Panc1 (cell line): ENCODE results near the gene JPH2. TPM values are rescaled to one million over a fixed set of nuclear protein-coding genes. Genes with fewer than 3 reads are reported as not detected.

Experiments
- ATAC-seq: fragments of 200-7000 bp; cut with Tn5 transposase; 2 replicates; pipeline ENCODE4 v1.9.1; 2020; ENCODE audit warnings: mild to moderate bottlenecking, moderate library complexity
- BruUV-seq: library from RNA; stranded (reverse); fragments of 400-500 nt; replicated peaks from 2 replicates; lab custom pipeline; 2021; lab: Mats Ljungman, UMichigan
- CTCF ChIA-PET: fragments of 300-600 bp; sonication (Branson Sonifier 250); formaldehyde crosslinking; loops from one replicate; lab custom pipeline; 2022; ENCODE audit warnings: antibody characterized with exemption; lab: Charles Lee
- POLR2A ChIA-PET: fragments of 300-600 bp; sonication (Branson Sonifier 250); formaldehyde crosslinking; loops from one replicate; lab custom pipeline; 2022; ENCODE audit warnings: antibody characterized with exemption; lab: Charles Lee
- DNase-seq: peaks from one replicate; pipeline ENCODE4 v3.0.0-alpha.2; 2010; ENCODE audit warnings: low read depth, low spot score
- H3K27ac ChIP-seq: 2 replicates; pipeline ENCODE4 v1.5.1; 2011; ENCODE audit warnings: mild to moderate bottlenecking, low read length, inconsistent platforms
- H3K27me3 ChIP-seq: fragments of 200-500 bp; sonication (Bioruptor generic); 2 replicates; pipeline ENCODE4 v1.6.0; 2014; ENCODE audit warnings: low read length, inconsistent platforms; ENCODE audit not compliant: control insufficient read depth, insufficient read depth
- H3K36me3 ChIP-seq: fragments of 200-500 bp; sonication (Bioruptor generic); 2 replicates; pipeline ENCODE4 v1.5.1; 2014; ENCODE audit warnings: inconsistent platforms, mild to moderate bottlenecking, low read length, moderate library complexity; ENCODE audit not compliant: control insufficient read depth, insufficient read depth
- H3K4me1 ChIP-seq: 2 replicates; pipeline ENCODE4 v1.5.1; 2011; ENCODE audit warnings: inconsistent platforms, mild to moderate bottlenecking, low read length, moderate library complexity; ENCODE audit not compliant: control insufficient read depth, insufficient read depth
- H3K4me3 ChIP-seq, 2 experiments: 2 replicates each; pipeline ENCODE4 v1.5.1; 2011 to 2012; ENCODE audit warnings: low read depth in 2 of 2, low read length in 2 of 2, mild to moderate bottlenecking in 2 of 2, inconsistent platforms in 1 of 2, moderate library complexity in 1 of 2
- H3K9me3 ChIP-seq: fragments of 200-500 bp; sonication (Bioruptor generic); 2 replicates; pipeline ENCODE4 v1.5.1; 2014; ENCODE audit warnings: low read depth, mild to moderate bottlenecking, inconsistent platforms, low read length, moderate library complexity; ENCODE audit not compliant: control insufficient read depth, insufficient read depth
- POLR2AphosphoS5 ChIP-seq: IDR thresholded peaks from 2 replicates; pipeline ENCODE4 v1.6.1; 2012; ENCODE audit warnings: mild to moderate bottlenecking, low read depth, low read length, moderate library complexity
- SIN3A ChIP-seq: IDR thresholded peaks from 2 replicates; pipeline ENCODE4 v1.6.1; 2012; ENCODE audit warnings: low read depth, mild to moderate bottlenecking, low read length, moderate library complexity, borderline replicate concordance; ENCODE audit not compliant: insufficient read depth
- TCF7L2 ChIP-seq: IDR thresholded peaks from 2 replicates; pipeline ENCODE4 v1.6.1; 2011; ENCODE audit warnings: mild to moderate bottlenecking, low read depth, low read length, inconsistent platforms
- in situ Hi-C: cut with HindIII; loops from 2 replicates; pipeline ENCODE4 v1.10.0; 2016; ENCODE audit warnings: low sequenced_read_pairs, low pct_unique_long_range_greater_than_20kb
- intact Hi-C: fragments of 100-400 bp; cut with micrococcal nuclease; formaldehyde crosslinking; loops from one replicate; pipeline ENCODE4 v1.10.0; 2022; ENCODE audit not compliant: unreplicated experiment
- total RNA-seq: library from RNA; stranded (reverse); gene quantifications from one replicate; pipeline ENCODE4 v1.2.1, GENCODE V29; 2021; ENCODE audit not compliant: unreplicated experiment
- TF ChIP-seq, protein P1 (sequence below), 2 experiments: IDR thresholded peaks; 2 replicates each; pipeline ENCODE4 v1.6.1; 2011 to 2012; ENCODE audit warnings: low read depth in 2 of 2, control low read depth in 1 of 2, low read length in 1 of 2, mild to moderate bottlenecking in 1 of 2, moderate library complexity in 1 of 2; ENCODE audit not compliant: insufficient read depth in 1 of 2
- TF ChIP-seq, protein P2 (sequence below): fragments of 450-650 bp; IDR thresholded peaks from 2 replicates; pipeline ENCODE4 v1.5.1; 2017; ENCODE audit warnings: mild to moderate bottlenecking

The JPH2 gene
- total RNA-seq, 1 experiment from 2014 or later: 0.49 TPM

GRCh38 chr20:44142413-44142812, 44.6 kb downstream of the JPH2 start:
- in situ Hi-C loops: no loop called here
- no TSS peak for BruUV-seq

DNA sequence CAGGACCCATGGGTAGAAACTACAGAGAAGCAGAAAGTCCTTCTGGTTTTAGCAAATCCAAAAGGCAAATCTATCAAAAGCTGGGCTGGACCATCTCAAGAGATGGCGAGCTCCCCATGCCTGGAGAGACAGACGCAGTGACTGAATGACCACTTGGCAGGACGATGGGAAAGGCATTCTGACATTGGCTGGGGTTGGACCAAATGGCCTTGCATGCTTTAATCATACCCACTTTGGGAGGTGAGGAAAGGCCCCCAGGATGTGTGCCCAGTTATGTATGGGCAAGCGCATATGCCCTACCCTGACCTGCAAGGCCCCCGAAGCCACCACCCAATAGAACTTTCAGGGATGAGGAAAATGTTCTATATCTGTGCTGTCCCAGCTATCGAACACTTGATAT, 45.1 kb downstream of the JPH2 start:
- DNase-seq (no peak), ATAC-seq (no peak)
- H3K27ac ChIP-seq: no peak overlapping the region
- in situ Hi-C loops (no loop called here), intact Hi-C loops (no loop called here)
- H3K27me3 ChIP-seq: no peaks in the 10 kb centered on the region; the same call in 1 of the 2 replicates
- no peaks in the 10 kb centered on the region for H3K9me3 ChIP-seq
- ChIA-PET CTCF (no interaction called here), POLR2A (no interaction called here)
- BruUV-seq: no TSS peak
- H3K4me1 ChIP-seq: no peaks in the 10 kb centered on the region
- TF ChIP-seq, protein P1, sequence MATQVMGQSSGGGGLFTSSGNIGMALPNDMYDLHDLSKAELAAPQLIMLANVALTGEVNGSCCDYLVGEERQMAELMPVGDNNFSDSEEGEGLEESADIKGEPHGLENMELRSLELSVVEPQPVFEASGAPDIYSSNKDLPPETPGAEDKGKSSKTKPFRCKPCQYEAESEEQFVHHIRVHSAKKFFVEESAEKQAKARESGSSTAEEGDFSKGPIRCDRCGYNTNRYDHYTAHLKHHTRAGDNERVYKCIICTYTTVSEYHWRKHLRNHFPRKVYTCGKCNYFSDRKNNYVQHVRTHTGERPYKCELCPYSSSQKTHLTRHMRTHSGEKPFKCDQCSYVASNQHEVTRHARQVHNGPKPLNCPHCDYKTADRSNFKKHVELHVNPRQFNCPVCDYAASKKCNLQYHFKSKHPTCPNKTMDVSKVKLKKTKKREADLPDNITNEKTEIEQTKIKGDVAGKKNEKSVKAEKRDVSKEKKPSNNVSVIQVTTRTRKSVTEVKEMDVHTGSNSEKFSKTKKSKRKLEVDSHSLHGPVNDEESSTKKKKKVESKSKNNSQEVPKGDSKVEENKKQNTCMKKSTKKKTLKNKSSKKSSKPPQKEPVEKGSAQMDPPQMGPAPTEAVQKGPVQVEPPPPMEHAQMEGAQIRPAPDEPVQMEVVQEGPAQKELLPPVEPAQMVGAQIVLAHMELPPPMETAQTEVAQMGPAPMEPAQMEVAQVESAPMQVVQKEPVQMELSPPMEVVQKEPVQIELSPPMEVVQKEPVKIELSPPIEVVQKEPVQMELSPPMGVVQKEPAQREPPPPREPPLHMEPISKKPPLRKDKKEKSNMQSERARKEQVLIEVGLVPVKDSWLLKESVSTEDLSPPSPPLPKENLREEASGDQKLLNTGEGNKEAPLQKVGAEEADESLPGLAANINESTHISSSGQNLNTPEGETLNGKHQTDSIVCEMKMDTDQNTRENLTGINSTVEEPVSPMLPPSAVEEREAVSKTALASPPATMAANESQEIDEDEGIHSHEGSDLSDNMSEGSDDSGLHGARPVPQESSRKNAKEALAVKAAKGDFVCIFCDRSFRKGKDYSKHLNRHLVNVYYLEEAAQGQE (IDR thresholded peaks at IDR 0.05; ENCODE audit: insufficient read depth in 1 of 2, low read depth in 2 of 2, low read length in 1 of 2): no peak
- TF ChIP-seq TCF7L2 (no peak), POLR2AphosphoS5 (no peak), SIN3A (no peak)
- TF ChIP-seq, protein P2, sequence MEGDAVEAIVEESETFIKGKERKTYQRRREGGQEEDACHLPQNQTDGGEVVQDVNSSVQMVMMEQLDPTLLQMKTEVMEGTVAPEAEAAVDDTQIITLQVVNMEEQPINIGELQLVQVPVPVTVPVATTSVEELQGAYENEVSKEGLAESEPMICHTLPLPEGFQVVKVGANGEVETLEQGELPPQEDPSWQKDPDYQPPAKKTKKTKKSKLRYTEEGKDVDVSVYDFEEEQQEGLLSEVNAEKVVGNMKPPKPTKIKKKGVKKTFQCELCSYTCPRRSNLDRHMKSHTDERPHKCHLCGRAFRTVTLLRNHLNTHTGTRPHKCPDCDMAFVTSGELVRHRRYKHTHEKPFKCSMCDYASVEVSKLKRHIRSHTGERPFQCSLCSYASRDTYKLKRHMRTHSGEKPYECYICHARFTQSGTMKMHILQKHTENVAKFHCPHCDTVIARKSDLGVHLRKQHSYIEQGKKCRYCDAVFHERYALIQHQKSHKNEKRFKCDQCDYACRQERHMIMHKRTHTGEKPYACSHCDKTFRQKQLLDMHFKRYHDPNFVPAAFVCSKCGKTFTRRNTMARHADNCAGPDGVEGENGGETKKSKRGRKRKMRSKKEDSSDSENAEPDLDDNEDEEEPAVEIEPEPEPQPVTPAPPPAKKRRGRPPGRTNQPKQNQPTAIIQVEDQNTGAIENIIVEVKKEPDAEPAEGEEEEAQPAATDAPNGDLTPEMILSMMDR: no peak
- H3K4me3 ChIP-seq: no peak overlapping the region
- H3K36me3 ChIP-seq: no peaks in the 10 kb centered on the region

More at GRCh38 chr20:44142413-44142812, 44.6 kb downstream of the JPH2 start:
- H3K4me3 ChIP-seq: no peak overlapping the region
- H3K27me3 ChIP-seq: no peaks in the 10 kb centered on the region; the same call in 1 of the 2 replicates
- intact Hi-C loops: no loop called here
- ChIA-PET POLR2A (no interaction called here), CTCF (no interaction called here)
- no peak for DNase-seq
- TF ChIP-seq POLR2AphosphoS5: no peak
- TF ChIP-seq TCF7L2: no peak
- TF ChIP-seq SIN3A: no peak
- TF ChIP-seq, protein P2: no peak
- TF ChIP-seq, protein P1 (IDR thresholded peaks at IDR 0.05; ENCODE audit: insufficient read depth in 1 of 2, low read depth in 2 of 2, low read length in 1 of 2): no peak
- no peaks in the 10 kb centered on the region for H3K36me3 ChIP-seq
- no peak for ATAC-seq
- no peaks in the 10 kb centered on the region for H3K9me3 ChIP-seq
- H3K27ac ChIP-seq: no peak overlapping the region
- no peaks in the 10 kb centered on the region for H3K4me1 ChIP-seq
